NCI-H82 (cell line): ENCODE data around the gene NR0B1.
A peak's percentile ranks its signal among the peaks of the same experiment; 100 is the strongest.

Experiments
- DNase-seq: peaks from one replicate; lab custom pipeline; 2025; lab: John Stamatoyannopoulos, UW

Gene NR0B1

DNA sequence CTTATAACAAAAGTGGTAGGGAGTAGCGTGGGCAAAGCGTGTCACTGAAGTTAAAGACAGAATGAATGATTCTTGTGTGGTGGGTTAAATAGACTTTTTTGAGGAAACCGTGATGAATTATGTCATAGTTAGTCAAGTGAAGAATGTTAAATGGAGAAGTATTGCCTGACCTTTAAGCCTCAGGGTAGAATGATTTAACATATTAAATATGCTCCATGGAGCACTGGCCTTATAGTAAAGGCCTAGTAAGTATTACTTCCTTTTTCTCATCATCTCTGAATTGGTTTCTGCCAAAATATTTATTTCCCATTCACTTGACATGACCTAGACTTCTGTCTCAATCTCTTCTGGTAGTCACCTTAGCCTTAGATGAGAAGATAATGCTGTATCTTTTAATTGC is 38.6 kb downstream of the NR0B1 start:
- no peak for DNase-seq

DNA sequence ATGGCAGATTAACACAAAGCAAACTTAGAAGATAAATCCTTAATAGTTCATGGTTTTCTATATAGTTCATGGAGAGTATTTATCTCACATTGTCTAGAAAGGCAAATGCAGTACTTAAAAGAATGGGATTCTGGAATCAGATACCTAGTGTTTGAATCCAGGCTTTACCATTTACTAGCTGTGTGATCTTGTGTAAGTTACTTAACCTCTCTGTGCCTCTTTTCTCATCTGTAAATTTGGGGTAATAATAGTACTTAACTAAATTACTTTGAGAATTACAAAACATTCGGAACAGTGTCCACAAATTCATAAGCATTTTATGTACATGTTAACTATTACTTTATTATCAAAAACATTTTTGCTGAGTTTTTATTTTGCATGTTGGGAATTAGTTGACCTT is 46.4 kb downstream of the NR0B1 start:
- DNase-seq: no peak

DNA sequence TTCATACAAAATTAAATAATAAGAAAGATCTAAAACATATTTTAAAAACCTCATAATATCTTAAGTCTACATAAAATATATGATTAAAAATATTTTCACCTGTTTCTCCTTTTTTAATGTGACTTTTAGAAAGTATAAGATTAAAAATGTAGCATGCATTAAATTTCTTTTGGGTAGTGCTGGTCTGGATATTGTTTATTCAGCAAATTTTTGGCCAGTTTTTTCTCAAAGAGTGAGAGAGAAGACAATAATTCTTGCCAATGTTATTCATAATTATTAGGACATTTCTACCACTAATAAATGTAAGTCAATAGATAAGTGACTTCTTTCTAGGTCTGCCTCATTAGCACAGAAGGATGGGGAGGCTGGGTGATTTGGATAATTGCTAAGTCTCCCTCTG is 48.2 kb downstream of the NR0B1 start:
- DNase-seq: no peak

DNA sequence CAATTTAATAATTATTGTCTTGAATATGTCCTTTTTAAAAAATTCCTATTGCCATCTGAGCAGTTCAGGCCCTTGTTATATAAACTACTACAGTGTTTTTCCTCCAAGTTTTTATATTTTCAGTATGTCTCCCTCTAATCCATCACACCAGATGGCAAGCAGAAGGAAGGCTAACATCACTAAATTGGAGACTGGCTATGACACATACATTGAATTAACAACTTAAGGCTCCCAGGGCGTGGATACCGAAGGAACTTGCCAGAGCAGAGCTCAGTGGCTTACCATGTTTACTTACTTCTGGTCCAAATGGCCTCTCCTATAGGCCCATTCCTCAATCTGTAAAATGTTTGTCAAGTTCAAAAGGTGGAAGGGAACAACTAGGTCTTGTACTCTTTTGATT is 49.3 kb downstream of the NR0B1 start:
- peak; percentile 0 for DNase-seq
